ENCODE data around the gene SLC5A9. TPM values are rescaled to one million over a fixed set of nuclear protein-coding genes. Genes with fewer than 3 reads are reported as not detected.
"Not testable (repeated sequence)": the region's sequence is repeated elsewhere in the genome, so short reads cannot be mapped to it uniquely, and the experiment has no call there.

The SLC5A9 gene
- total RNA-seq, 6 experiments from 2014 or later, result not detected

GRCh38 chr1:48261881-48262400 is 39.4 kb downstream of the SLC5A9 start:
- DNase-seq, result no peak
- TF ChIP-seq, protein P1, sequence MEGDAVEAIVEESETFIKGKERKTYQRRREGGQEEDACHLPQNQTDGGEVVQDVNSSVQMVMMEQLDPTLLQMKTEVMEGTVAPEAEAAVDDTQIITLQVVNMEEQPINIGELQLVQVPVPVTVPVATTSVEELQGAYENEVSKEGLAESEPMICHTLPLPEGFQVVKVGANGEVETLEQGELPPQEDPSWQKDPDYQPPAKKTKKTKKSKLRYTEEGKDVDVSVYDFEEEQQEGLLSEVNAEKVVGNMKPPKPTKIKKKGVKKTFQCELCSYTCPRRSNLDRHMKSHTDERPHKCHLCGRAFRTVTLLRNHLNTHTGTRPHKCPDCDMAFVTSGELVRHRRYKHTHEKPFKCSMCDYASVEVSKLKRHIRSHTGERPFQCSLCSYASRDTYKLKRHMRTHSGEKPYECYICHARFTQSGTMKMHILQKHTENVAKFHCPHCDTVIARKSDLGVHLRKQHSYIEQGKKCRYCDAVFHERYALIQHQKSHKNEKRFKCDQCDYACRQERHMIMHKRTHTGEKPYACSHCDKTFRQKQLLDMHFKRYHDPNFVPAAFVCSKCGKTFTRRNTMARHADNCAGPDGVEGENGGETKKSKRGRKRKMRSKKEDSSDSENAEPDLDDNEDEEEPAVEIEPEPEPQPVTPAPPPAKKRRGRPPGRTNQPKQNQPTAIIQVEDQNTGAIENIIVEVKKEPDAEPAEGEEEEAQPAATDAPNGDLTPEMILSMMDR (IDR thresholded peaks at IDR 0.05), result no peak
- Mint-ChIP-seq H3K4me3 (no peak overlapping the region), H3K4me1 (ENCODE audit: low read depth) (no peaks in the 10 kb centered on the region), H3K27me3 (ENCODE audit: insufficient read depth) (no peaks in the 10 kb centered on the region), H3K27ac (no peak overlapping the region), H3K36me3 (ENCODE audit: low read depth) (no peaks in the 10 kb centered on the region), H3K9me3 (peaks cover 30% of the 10 kb centered on the region)

GRCh38 chr1:48263041-48263440 is 40.5 kb downstream of the SLC5A9 start:
- TF ChIP-seq, protein P1 (IDR thresholded peaks at IDR 0.05), result no peak
- no peaks in the 10 kb centered on the region for H3K27me3 Mint-ChIP-seq (ENCODE audit: insufficient read depth)
- H3K27ac Mint-ChIP-seq, result no peak overlapping the region
- no peak overlapping the region for H3K4me3 Mint-ChIP-seq
- H3K36me3 Mint-ChIP-seq (ENCODE audit: low read depth), result peaks cover 4% of the 10 kb centered on the region; the same call in 1 of the 2 replicates
- H3K9me3 Mint-ChIP-seq, result peaks cover 31% of the 10 kb centered on the region
- no peak for DNase-seq
- H3K4me1 Mint-ChIP-seq (ENCODE audit: low read depth), result no peaks in the 10 kb centered on the region

GRCh38 chr1:48266576-48266975 is 44.1 kb downstream of the SLC5A9 start:
- H3K36me3 Mint-ChIP-seq (ENCODE audit: low read depth), result peaks cover 4% of the 10 kb centered on the region; the same call in 1 of the 2 replicates
- no peak overlapping the region for H3K4me3 Mint-ChIP-seq
- DNase-seq, result no peak
- TF ChIP-seq, protein P1 (IDR thresholded peaks at IDR 0.05), result no peak
- H3K27me3 Mint-ChIP-seq (ENCODE audit: insufficient read depth), result no peaks in the 10 kb centered on the region
- no peaks in the 10 kb centered on the region for H3K4me1 Mint-ChIP-seq (ENCODE audit: low read depth)
- no peak overlapping the region for H3K27ac Mint-ChIP-seq
- H3K9me3 Mint-ChIP-seq, result peaks cover 31% of the 10 kb centered on the region

DNA sequence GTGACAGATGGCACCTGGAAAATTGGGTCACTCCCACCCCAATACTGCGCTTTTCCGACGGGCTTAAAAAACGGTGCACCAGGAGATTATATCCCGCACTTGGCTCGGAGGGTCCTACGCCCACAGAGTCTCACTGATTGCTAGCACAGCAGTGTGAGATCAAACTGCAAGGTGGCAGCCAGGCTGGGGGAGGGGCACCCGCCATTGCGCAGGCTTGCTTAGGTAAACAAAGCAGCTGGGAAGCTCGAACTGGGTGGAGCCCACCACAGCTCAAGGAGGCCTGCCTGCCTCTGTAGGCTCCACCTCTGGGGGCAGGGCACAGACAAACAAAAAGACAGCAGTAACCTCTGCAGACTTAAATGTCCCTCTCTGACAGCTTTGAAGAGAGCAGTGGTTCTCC is 54.9 kb downstream of the SLC5A9 start:
- not testable (repeated sequence) for H3K4me3 Mint-ChIP-seq; H3K36me3 Mint-ChIP-seq (ENCODE audit: low read depth); H3K27me3 Mint-ChIP-seq (ENCODE audit: insufficient read depth); H3K4me1 Mint-ChIP-seq (ENCODE audit: low read depth); H3K27ac Mint-ChIP-seq; DNase-seq
- peaks cover 34% of the 10 kb centered on the region for H3K9me3 Mint-ChIP-seq

DNA sequence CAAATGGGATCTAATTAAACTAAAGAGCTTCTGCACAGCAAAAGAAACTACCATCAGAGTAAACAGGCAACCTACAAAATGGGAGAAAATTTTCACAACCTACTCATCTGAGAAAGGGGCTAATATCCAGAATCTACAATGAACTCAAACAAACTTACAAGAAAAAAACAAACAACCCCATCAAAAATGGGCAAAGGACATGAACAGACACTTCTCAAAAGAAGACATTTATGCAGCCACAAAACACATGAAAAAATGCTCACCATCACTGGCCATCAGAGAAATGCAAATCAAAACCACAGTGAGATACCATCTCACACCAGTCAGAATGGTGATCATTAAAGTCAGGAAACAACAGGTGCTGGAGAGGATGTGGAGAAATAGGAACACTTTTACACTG is 59.8 kb downstream of the SLC5A9 start:
- peaks cover 25% of the 10 kb centered on the region for H3K9me3 Mint-ChIP-seq
- H3K27me3 Mint-ChIP-seq (ENCODE audit: insufficient read depth); H3K27ac Mint-ChIP-seq: not testable (repeated sequence)

GRCh38 chr1:48284696-48285420 is 62.3 kb downstream of the SLC5A9 start:
- H3K36me3 Mint-ChIP-seq (ENCODE audit: low read depth); DNase-seq; H3K27me3 Mint-ChIP-seq (ENCODE audit: insufficient read depth); H3K27ac Mint-ChIP-seq; H3K4me1 Mint-ChIP-seq (ENCODE audit: low read depth); H3K4me3 Mint-ChIP-seq: not testable (repeated sequence)
- peaks cover 38% of the 10 kb centered on the region for H3K9me3 Mint-ChIP-seq

More for the DNA sequence above, 59.8 kb downstream of the SLC5A9 start:
- not testable (repeated sequence) for DNase-seq; H3K4me1 Mint-ChIP-seq (ENCODE audit: low read depth); H3K4me3 Mint-ChIP-seq; H3K36me3 Mint-ChIP-seq (ENCODE audit: low read depth)

DNA sequence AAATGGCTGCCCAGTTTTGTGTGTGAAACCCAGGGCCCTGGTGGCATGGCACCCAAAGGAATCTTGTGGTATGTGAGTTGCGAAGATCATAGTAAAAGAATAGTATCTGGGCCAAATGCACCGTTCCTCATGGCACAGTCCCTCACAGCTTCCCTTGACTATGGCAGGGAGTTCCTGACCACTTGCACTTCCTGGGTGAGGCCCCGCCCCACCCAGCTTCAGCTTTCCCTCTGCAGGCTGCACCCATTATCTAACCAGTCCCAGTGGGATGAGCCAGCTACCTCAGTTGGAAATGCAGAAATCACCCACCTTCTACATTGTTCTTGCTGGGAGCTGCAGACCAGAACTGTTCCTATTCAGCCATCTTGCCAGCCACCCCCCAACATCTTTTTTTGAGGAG is 63.0 kb downstream of the SLC5A9 start:
- H3K4me1 Mint-ChIP-seq (ENCODE audit: low read depth), result no peaks in the 10 kb centered on the region
- H3K27me3 Mint-ChIP-seq (ENCODE audit: insufficient read depth), result peaks cover 2% of the 10 kb centered on the region
- no peaks in the 10 kb centered on the region; the same call in 1 of the 2 replicates for H3K36me3 Mint-ChIP-seq (ENCODE audit: low read depth)
- H3K27ac Mint-ChIP-seq, result no peak overlapping the region
- H3K9me3 Mint-ChIP-seq, result peaks cover 39% of the 10 kb centered on the region
- DNase-seq, result no peak
- H3K4me3 Mint-ChIP-seq, result no peak overlapping the region
- TF ChIP-seq, protein P1 (IDR thresholded peaks at IDR 0.05), result no peak
